Endometrial microvascular endothelial cells (primary cell): ENCODE data around the gene PTPN23. TPM values are rescaled to one million over a fixed set of nuclear protein-coding genes. Genes with fewer than 3 reads are reported as not detected.
"Not testable (repeated sequence)": the region's sequence is repeated elsewhere in the genome, so short reads cannot be mapped to it uniquely, and the experiment has no call there.

Source experiments
- in situ Hi-C: cut with HindIII; loops from 2 replicates; pipeline ENCODE4 v1.10.0; 2017; ENCODE audit warnings: low sequenced_read_pairs, low pct_unique_long_range_greater_than_20kb; ENCODE audit errors: inconsistent ontology term
- total RNA-seq: library from RNA; depleted of rRNA; stranded (reverse); fragments of >200 nt; gene quantifications from one replicate; pipeline ENCODE4 v1.2.3, GENCODE V29; 2015; ENCODE audit errors: inconsistent ontology term

The PTPN23 gene
- total RNA-seq, 1 donor from 2014 or later: 21.6 TPM

DNA sequence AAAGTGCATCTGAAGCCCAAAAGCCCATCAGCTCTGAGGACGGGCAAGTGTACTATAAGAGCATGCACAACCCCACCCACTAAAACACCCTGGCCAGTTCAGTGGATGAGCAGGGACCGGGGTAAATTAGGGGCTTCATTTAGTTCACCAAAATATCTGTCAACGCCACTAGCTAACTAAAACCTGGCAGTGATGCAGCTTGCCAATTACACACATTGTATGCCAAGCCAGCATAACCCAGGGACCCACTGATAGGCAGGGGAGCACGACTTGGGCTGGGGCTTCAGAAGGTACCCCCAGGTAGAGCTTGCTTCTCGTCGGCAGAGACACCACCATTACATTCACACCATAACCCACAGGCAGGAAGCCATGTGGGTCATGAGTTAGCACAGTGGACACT, 47.0 kb downstream of the PTPN23 start:
- in situ Hi-C loops: no loop called here

DNA sequence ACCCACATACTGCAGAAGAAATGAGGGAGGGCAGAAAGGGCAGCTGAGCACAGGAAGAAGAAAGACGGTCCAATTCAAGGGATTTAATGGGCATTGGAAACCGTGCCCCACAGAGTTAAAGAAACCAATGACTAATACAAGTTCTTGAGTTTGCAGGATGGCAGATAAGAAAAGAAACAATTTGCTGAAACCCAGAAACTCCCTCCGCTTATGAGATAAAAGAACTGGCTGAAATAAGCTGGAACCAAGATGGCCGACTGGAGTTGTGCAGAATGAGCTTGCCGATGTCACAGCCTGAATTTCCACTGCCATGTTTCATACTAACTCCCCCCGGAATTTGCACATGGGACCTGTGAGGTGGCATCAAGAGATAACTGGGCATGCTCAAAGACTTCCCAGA, 47.8 kb downstream of the PTPN23 start:
- in situ Hi-C loops: no loop called here

DNA sequence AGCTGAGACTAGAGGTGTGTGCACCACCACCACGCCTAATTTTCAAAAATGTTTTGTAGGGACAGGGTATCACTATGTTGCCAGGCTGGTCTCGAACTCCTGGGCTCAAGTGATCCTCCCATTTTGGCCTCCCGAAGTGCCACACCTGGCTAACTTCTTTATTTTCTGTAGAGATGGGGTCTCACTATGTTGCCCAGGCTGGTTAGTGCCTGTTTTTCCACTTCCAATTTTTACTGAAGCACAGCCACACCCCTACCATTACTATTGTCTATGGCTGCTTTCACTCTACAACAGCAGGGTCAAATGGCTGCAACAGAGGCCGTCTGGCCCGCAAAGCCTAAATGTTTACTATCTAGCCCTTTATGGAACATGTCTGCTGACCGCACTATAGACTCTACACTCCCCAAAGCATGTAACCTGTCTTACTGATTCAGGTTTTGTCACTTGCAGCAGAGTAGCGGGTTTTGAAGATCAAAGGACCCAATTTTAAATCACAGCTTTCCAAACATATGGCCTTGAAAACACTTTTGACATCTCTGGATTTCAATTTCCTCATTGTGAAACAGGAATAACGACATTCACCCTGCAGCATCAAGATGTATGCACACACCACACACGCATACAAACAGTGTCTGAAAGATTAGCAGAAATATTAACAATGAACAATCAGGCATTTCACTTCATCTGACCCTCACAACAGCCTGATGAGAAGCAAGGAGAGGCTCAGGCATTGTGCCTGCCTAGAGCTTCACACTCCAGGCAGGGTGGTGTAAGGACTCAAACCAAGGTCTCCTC, 48.9 kb downstream of the PTPN23 start:
- in situ Hi-C loops: no loop called here

DNA sequence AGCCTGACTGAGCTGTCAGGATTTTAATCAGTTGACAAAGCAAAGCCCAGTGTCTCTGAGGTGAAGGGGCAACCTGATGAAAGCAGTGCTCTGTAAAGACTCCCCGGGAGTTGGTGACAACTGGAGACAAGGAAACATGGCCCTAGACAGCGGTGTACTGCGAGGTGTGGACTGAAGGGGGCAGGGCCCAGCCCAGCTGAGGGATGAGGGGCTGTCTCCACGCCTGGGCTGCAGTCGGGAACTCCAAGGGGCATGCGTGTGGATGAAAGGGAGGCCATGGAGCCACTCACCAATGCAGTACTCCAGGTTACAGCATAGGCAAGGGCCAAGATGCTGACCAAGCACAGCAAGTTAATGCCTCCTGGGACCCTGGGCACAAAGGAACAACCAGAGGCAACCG, 49.8 kb downstream of the PTPN23 start:
- in situ Hi-C loops: no loop called here

DNA sequence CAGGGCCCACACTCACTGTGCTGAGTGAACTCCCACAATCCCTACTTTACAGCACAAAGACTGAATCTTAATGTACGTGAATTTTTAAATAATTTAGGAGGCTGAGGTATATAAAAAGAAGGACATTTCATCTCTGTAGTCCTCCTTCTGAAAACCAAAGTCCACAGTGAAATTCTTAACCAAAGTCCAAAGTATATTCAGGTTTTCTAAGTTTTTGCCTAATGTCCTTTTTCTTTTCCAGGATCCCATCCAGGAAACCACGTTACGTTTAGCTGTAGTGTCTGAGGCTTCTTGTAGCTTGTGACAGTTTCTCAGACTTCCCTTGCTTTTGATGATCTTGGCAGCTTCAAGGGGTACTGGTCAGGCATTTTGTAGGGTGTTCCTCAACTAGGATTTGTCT, 50.4 kb downstream of the PTPN23 start:
- in situ Hi-C loops: no loop called here

DNA sequence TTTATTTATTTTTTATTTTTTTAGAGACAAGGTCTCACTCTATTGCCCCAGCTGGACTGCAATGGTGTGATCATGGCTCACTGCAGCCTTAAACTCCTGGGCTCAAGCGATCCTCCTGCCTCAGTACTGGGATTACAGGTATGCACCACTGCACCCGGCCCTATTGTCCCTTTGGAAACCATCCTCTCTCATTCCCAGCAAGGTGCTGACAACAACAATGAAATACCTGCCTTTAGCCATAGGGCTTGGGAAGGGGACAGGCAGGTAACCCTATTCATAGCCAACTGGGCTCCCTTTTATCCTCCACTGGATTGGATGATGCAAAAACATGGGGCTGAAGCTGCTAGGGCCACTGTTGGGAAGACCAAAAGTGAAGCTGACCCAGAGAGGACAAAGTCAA, 51.9 kb downstream of the PTPN23 start:
- in situ Hi-C loops: no loop called here

DNA sequence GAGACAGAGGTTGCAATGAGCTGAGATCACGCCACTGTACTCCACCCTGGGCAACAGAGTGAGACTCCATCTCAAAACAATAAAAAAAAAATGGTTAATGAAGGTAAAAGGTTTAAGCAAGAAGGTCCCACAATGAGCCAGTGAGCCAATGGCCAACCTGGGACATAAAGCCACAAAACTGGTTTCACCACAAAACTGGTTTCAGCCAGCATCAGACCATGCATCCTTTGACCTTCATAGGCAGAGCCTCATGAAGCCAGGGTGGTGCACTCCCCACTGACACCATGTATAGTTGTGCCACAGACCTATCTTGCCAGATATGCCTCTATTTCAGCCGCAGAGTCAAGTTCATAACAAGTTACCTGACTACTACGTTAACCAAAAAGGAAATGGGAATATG, 53.0 kb downstream of the PTPN23 start:
- in situ Hi-C loops: no loop called here

DNA sequence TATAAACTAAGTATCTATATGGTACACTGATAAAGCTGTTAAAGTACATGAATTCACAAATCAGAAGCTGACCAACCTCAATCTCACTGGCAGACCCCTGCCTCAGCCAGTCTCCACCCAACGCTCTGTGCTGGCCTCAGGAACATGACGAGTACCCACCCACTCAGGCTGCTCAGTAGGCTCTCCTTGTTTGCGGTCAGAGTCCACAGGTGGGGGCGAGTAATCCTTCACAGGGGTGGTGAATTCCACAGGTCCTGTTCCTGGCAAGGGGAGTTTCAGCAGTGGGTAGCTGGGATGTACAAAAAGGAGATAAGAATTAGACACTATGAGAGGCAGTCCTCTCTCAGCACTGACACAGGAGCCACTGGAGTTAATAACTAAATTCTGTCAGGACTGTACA, 54.0 kb downstream of the PTPN23 start:
- in situ Hi-C loops: no loop called here

DNA sequence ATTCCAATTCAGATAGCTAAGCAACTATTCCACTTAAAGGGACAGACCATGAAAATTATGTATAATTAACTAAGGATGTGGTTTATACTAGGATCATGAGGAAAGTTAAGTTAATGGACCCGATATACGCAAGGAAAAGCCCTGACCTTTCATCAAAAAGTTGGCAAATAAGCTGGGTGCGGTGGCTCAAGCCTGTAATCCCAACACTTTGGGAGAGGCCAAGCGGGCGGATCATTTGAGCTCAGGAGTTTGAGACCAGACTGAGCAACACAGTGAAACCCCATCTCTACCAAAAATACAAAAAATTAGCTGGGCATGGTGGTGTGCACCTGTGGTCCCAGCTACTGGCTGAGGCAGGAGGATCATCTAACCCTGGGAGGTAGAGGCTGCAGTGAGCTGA, 55.4 kb downstream of the PTPN23 start:
- in situ Hi-C loops: no loop called here

DNA sequence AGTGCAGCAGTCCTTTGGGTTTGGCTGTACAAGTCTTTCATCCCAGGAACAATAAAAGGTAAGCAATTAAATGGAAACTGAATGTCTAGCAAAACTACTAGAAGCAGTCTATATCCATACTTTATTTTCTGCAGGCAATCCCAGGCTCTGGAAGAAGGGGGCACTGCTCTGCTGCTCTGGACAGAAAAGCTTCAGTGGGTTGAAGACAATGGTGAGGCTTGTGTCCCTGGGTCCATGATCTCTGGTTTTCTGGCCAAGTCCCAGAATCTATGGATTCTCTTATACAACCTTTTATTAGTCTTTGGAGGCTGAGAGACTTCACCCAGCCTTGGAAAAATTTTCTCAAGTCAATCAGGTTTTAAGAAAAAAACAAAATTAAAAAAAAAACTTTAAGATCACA, 59.3 kb downstream of the PTPN23 start:
- in situ Hi-C loops: no loop called here

DNA sequence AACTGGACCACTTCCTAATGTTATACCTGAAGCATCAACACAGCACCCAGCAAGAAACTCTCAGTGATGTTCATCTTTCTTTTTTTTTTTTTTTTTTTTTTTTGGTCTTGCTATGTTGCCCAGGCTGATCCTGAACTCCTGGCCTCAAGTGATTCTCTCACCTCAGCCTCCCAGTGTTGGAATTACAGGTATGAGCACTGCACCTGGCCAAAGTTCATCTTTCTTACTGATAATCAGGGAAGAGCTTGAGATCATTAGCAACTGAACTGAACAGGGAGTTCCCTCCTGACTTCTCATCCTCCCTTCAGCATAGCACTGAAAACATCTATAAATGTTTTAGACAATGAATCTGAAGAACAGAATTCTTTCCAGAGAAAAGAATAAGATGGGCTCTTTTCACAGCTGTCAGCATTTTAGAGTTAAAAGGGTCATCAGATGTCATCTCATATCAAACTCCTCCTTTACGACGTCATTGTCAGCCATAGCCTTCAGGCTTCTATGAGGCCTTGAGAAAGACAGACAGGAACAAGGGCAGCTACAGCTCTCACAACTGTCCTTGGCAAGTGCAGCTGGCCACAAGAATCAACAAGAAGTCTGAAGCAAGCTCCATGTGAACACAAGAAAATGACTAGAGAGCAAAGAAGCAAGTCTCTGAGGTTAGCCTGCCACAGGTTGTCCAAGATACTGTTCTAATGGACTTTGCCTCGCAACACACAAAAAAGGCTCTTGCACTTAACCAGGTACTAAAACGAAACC, 61.2 kb downstream of the PTPN23 start:
- in situ Hi-C loops: no loop called here

DNA sequence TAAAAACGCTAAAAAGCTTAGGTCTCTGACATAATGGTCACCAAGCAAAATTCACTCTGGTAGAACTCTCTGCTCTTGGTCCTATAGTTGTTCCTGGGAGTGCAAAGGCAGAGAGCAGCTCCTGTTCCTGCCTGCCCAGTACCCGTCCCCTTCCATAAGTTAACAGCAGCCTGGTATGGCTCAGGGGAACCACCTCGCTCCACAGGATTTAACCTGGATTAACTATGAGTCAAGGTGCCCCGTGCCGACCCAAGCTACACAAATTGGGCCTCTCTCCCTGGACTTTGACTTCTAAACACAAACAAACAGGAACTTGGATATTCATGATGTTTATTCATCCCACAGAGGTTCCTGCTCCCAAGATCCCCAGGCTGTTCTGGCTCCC, 62.8 kb downstream of the PTPN23 start:
- in situ Hi-C loops: no loop called here

DNA sequence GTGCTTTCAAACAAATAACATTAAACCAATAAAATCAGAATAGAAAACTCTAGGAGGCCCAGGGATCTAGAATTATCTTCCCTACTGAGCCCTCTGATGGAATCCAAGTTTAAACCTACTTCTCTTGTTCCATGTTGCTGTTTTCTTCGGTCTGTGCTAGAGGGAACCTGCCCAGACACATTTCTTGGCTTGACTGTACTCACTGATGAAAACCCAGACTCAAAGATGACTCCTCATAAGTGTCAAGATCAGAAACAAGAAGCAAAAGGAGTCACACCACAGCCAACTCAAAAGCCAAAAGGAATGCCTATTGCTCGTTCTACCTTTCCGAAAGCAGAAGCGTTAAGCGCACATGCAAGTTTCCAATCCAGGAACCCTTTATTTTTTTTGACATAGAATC, 63.3 kb downstream of the PTPN23 start:
- in situ Hi-C loops: no loop called here

DNA sequence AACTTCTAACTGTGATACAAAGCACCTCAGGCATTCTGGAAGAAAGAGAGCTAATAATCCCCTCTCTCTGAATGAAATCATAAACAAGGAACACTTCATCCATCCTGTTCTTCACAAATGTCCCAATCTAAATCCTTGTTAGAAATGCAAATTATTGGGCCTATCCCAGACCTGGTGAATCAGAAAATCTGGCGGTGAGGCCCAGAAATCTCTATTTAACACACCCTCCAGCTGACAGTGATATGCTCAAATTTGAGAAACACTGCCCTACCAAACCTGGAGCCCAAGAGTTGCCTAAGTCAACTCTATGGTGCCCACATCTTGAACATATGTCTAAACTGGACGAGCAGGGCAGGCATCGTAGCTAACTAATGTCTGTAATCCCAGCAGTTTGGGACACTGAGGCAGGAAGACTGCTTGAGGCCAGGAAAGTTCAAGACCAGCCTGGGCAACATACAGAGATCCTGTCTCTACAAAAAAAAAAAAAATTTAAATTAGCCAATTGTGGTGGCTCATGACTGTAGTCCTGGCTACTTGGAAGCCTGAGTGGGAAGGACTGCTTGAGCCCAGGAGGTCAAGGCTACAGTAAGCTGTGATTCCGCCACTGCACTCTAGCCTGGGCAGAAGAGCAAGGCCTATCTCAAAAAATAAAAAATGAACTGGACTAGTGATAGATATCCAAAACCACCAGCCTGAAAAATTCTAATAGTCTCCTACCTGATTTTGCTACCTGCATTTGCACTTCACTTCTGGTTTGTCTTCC, 71.8 kb downstream of the PTPN23 start:
- in situ Hi-C loops: no loop called here

DNA sequence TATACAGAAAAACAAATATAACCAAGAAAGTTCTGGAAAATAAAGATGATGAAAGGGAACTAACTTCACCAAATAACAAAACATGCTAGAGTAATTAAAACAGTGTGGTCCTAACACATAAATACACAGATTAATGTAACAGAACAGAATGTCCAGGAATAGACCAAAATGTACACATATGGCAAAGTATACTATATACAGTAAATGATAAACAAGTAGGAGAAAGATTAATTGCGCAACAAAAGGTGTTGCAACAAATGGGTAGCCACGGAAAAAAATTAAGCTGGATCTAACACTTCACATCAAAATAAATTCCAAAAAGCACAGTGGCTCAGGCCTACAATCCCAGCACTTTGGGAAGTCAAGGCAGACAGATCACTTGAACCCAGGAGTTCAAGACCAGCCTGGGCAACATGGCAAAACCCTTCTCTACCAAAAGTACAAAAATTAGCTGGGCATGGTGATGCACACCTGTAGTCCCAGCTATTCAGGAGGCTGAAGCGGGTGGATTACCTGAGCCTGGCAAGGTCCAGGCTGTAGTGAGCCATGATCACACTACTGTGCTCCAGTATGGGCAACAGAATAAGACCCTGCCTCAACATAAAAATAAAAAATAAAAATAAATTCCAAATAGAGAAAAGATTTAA, 75.1 kb downstream of the PTPN23 start:
- in situ Hi-C loops: no loop called here

DNA sequence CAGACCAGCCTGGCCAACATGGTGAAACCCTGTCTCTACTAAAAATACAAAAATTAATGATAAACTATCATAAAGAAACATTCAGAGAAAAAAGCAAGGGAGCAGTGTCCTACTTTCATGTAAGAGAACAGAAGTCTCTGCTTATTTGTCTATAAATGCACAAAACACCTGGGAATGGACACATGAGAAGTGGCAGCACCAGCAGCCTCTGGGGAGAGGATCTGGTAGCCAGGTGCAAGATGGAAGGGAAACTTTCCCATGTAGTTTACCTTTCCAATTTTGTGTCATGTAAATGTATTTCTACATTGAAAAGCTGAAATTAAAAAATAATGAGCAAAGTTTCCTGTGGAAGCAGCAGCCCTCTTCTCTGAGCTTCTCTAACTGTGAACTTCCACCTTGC, 76.2 kb downstream of the PTPN23 start:
- in situ Hi-C loops: no loop called here

DNA sequence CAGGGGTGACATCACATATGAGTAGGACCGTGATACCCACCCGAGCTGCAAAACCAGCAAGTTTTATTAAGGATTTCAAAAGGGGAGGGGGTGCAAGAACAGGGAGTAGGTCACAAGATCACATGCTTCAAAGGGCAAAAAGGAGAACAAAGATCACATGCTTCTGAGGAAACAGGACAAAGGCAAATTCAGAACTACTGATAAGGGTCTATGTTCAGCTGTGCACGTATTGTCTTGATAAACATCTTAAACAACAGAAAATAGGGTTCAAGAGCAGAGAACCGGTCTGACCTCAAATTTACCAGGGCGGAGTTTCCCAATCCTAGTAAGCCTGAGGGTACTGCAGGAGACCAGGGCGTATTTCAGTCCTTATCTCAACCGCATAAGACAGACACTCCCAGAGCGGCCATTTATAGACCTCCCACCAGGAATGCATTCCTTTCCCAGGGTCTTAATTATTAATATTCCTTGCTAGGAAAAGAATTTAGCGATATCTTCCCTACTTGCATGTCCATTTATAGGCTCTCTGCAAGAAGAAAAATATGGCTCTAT, 78.8 kb downstream of the PTPN23 start:
- in situ Hi-C loops: not testable (repeated sequence)
